Measurements from ENCODE around the gene ARFIP2.

The ARFIP2 gene

GRCh38 chr11:6481924-6482275, 769 bp upstream of the ARFIP2 start:
- DNase-seq, result peak; percentile 21

GRCh38 chr11:6480299-6480914, 724 bp downstream of the ARFIP2 start:
- DNase-seq, result no peak

- DNase-seq, result no peak
Measured at GRCh38 chr11:6476571-6476970, 4.6 kb downstream of the ARFIP2 start.

GRCh38 chr11:6475936-6476335, 5.2 kb downstream of the ARFIP2 start:
- no peak for DNase-seq

- DNase-seq, result no peak
Measured at GRCh38 chr11:6474806-6475500, 6.2 kb downstream of the ARFIP2 start.

GRCh38 chr11:6474413-6474792, 6.7 kb downstream of the ARFIP2 start:
- no peak for DNase-seq

- peak; percentile 79 for DNase-seq
Measured at GRCh38 chr11:6473451-6474412, 7.4 kb downstream of the ARFIP2 start, which contains the start of gene TRIM3. TSS of gene TRIM3 (minus strand) at chr11:6473941. CDS start at chr11:6465695, 8,246 bp downstream.

- DNase-seq, result no peak
Measured at GRCh38 chr11:6472934-6473333, 8.2 kb downstream of the ARFIP2 start.

GRCh38 chr11:6469599-6469998, 11.5 kb downstream of the ARFIP2 start:
- DNase-seq, result no peak

- peak; percentile 41 for DNase-seq
Measured at GRCh38 chr11:6468712-6469495, 12.2 kb downstream of the ARFIP2 start.

- no peak for DNase-seq
Measured at GRCh38 chr11:6459099-6459450, 22.1 kb downstream of the ARFIP2 start.

GRCh38 chr11:6458352-6459098, 22.6 kb downstream of the ARFIP2 start:
- DNase-seq, result no peak

- DNase-seq, result no peak
Measured at GRCh38 chr11:6457581-6458320, 23.4 kb downstream of the ARFIP2 start.

- no peak for DNase-seq
Measured at GRCh38 chr11:6456361-6457073, 24.6 kb downstream of the ARFIP2 start.

- DNase-seq, result no peak
Measured at GRCh38 chr11:6455070-6455469, 26.1 kb downstream of the ARFIP2 start.

- DNase-seq, result no peak
Measured at GRCh38 chr11:6453152-6453551, 28.0 kb downstream of the ARFIP2 start.

- no peak for DNase-seq
Measured at GRCh38 chr11:6452219-6452618, 28.9 kb downstream of the ARFIP2 start.

GRCh38 chr11:6448574-6448973, 32.6 kb downstream of the ARFIP2 start:
- DNase-seq, result no peak

GRCh38 chr11:6443269-6444003, 37.7 kb downstream of the ARFIP2 start:
- peak; percentile 69 for DNase-seq

GRCh38 chr11:6442441-6442840, 38.7 kb downstream of the ARFIP2 start:
- DNase-seq, result no peak

Measured in stimulated activated CD4-positive, alpha-beta T cell treated with anti-CD3 and anti-CD28 coated beads, Interleukin-15, amount 100 ng/mL, for 24 hours (primary cell).